Measurements from ENCODE around the gene JOSD1.
A peak's percentile ranks its signal among the peaks of the same experiment; 100 is the strongest.

JOSD1 gene

GRCh38 chr22:38727530-38728451, 27.0 kb upstream of the JOSD1 start:
- no peaks in the 10 kb centered on the region for H3K79me2 ChIP-seq (ENCODE audit: insufficient read depth, low read depth)
- H3K4me3 ChIP-seq (IDR thresholded peaks at IDR 0.05; ENCODE audit: insufficient read depth, low read depth, low read length), result no peak overlapping the region
- no peak overlapping the region for H3K4me2 ChIP-seq
- no peak for TF ChIP-seq CTCF (conservative IDR thresholded peaks at IDR 0.05; ENCODE audit: low read depth, low read length)
- H4K20me1 ChIP-seq (ENCODE audit: insufficient read depth), result no peaks in the 10 kb centered on the region
- H3K9ac ChIP-seq, result no peak overlapping the region
- no peak overlapping the region for H3K27ac ChIP-seq
- H2AFZ ChIP-seq (ENCODE audit: low read depth), result no peak overlapping the region
- no peaks in the 10 kb centered on the region for H3K4me1 ChIP-seq (ENCODE audit: low read depth, poor library complexity, severe bottlenecking)
- peaks cover 10% of the 10 kb centered on the region; the same call in 1 of the 2 replicates for H3K36me3 ChIP-seq (ENCODE audit: insufficient read depth)
- H3K27me3 ChIP-seq (ENCODE audit: insufficient read depth, low read depth), result no peaks in the 10 kb centered on the region

- Histone ChIP-seq H3K36me3 (ENCODE audit: insufficient read depth) (peaks cover 10% of the 10 kb centered on the region; the same call in 1 of the 2 replicates), H3K27me3 (ENCODE audit: insufficient read depth, low read depth) (no peaks in the 10 kb centered on the region), H2AFZ (ENCODE audit: low read depth) (no peak overlapping the region), H4K20me1 (ENCODE audit: insufficient read depth) (no peaks in the 10 kb centered on the region), H3K4me1 (ENCODE audit: low read depth, poor library complexity, severe bottlenecking) (no peaks in the 10 kb centered on the region), H3K79me2 (ENCODE audit: insufficient read depth, low read depth) (no peaks in the 10 kb centered on the region), H3K27ac (no peak overlapping the region), H3K4me2 (no peak overlapping the region), H3K9ac (no peak overlapping the region), H3K4me3 (IDR thresholded peaks at IDR 0.05; ENCODE audit: insufficient read depth, low read depth, low read length) (no peak overlapping the region)
- TF ChIP-seq CTCF (conservative IDR thresholded peaks at IDR 0.05; ENCODE audit: low read depth, low read length), result no peak
These were observed 26.4 kb upstream of the JOSD1 start for GRCh38 chr22:38727123-38727522.

- Histone ChIP-seq H3K4me3 (IDR thresholded peaks at IDR 0.05; ENCODE audit: insufficient read depth, low read depth, low read length) (no peak overlapping the region), H3K79me2 (ENCODE audit: insufficient read depth, low read depth) (no peaks in the 10 kb centered on the region), H3K27me3 (ENCODE audit: insufficient read depth, low read depth) (no peaks in the 10 kb centered on the region), H3K4me1 (ENCODE audit: low read depth, poor library complexity, severe bottlenecking) (no peaks in the 10 kb centered on the region), H3K4me2 (no peak overlapping the region), H4K20me1 (ENCODE audit: insufficient read depth) (no peaks in the 10 kb centered on the region), H3K27ac (no peak overlapping the region), H3K9ac (no peak overlapping the region), H3K36me3 (ENCODE audit: insufficient read depth) (peaks cover 10% of the 10 kb centered on the region; the same call in 1 of the 2 replicates), H2AFZ (ENCODE audit: low read depth) (no peak overlapping the region)
- TF ChIP-seq CTCF (conservative IDR thresholded peaks at IDR 0.05; ENCODE audit: low read depth, low read length), result no peak
These were observed 25.3 kb upstream of the JOSD1 start for GRCh38 chr22:38725900-38726655.

- no peak overlapping the region for H3K4me3 ChIP-seq (IDR thresholded peaks at IDR 0.05; ENCODE audit: insufficient read depth, low read depth, low read length)
- no peaks in the 10 kb centered on the region for H4K20me1 ChIP-seq (ENCODE audit: insufficient read depth)
- H3K4me1 ChIP-seq (ENCODE audit: low read depth, poor library complexity, severe bottlenecking), result no peaks in the 10 kb centered on the region
- no peak overlapping the region for H3K4me2 ChIP-seq
- H3K79me2 ChIP-seq (ENCODE audit: insufficient read depth, low read depth), result no peaks in the 10 kb centered on the region
- TF ChIP-seq CTCF (conservative IDR thresholded peaks at IDR 0.05; ENCODE audit: low read depth, low read length), result peak; percentile 76
- no peak overlapping the region for H3K9ac ChIP-seq
- no peaks in the 10 kb centered on the region for H3K27me3 ChIP-seq (ENCODE audit: insufficient read depth, low read depth)
- H3K27ac ChIP-seq, result no peak overlapping the region
- H2AFZ ChIP-seq (ENCODE audit: low read depth), result no peak overlapping the region
- peaks cover 10% of the 10 kb centered on the region; the same call in 1 of the 2 replicates for H3K36me3 ChIP-seq (ENCODE audit: insufficient read depth)
These were observed 24.3 kb upstream of the JOSD1 start for GRCh38 chr22:38724926-38725571.

Measured in KMS-11 (cell line).